ENCODE results near the gene RAPGEF2. TPM values are rescaled to one million over a fixed set of nuclear protein-coding genes. Genes with fewer than 3 reads are reported as not detected.

Gene RAPGEF2
- total and polyA plus RNA-seq, 9 of the 15 experiments (the other 6 are each of a cell fraction or from before 2014, with no cell fraction given), result 3.1 to 32.6 (median 23.1) TPM

- Histone ChIP-seq H3K27me3 (ENCODE audit: control insufficient read depth in 2 of 2, insufficient read depth in 2 of 2, low read length in 2 of 2) (no peaks in the 10 kb centered on the region), H4K20me1 (replicated peaks; ENCODE audit: control insufficient read depth, insufficient read depth, low read length) (no peaks in the 10 kb centered on the region), H3K27ac (ENCODE audit: extremely low read depth, low read depth, low read length) (no peak overlapping the region), H3K4me1 (replicated peaks in 1 of 2; ENCODE audit: control insufficient read depth in 2 of 2, insufficient read depth in 2 of 2, low read length in 2 of 2) (peaks cover 4 to 7% of the 10 kb centered on the region in 2 experiments; a peak in 3 of 5 replicates), H2AFZ (ENCODE audit: low read depth, low read length) (no peak overlapping the region), H3K4me2 (ENCODE audit: insufficient read depth, low read length) (no peak overlapping the region), H3K4me3 (no peak overlapping the region), H3K9me3 (replicated peaks; ENCODE audit: control insufficient read depth, insufficient read depth, low read depth, low read length) (no peaks in the 10 kb centered on the region), H3K79me2 (ENCODE audit: control insufficient read depth, insufficient read depth, low read length) (peaks cover 46% of the 10 kb centered on the region), H3K9ac (ENCODE audit: insufficient read depth in 1 of 2, low read depth in 2 of 2, low read length in 2 of 2) (no peak overlapping the region), H3K9me1 (ENCODE audit: control insufficient read depth, insufficient read depth, low read length) (no peaks in the 10 kb centered on the region), H3K36me3 (ENCODE audit: control insufficient read depth, insufficient read depth, low read length) (no peaks in the 10 kb centered on the region)
- BruUV-seq (replicated peaks), result no TSS peak
- CTCF ChIA-PET (ENCODE audit: low intra/inter-chr PET ratio), result no interaction called here
- FAIRE-seq (no peak), ATAC-seq (no peak), DNase-seq (ENCODE audit: extremely low read depth in 1 of 4, low spot score in 3 of 4) (no peak)
- 51% methylated on average over 2 of the region's 2 CpGs for WGBS (ENCODE audit: insufficient coverage, low coverage, missing lambda C conversion rate)
- intact Hi-C loops (cut with micrococcal nuclease), result no loop called here
- in situ Hi-C loops (cut with MboI), result no loop called here
- no peak for TF ChIP-seq MLX (CRISPR knock-in tag; conservative IDR thresholded peaks at IDR 0.05)
- POLR2A ChIA-PET, result interaction anchor here (0.6 to 0.8 kb wide), 4 partner anchors 13 to 366 kb away, joined by 3 to 6 read pairs (median 4); no protein-coding TSS in a partner anchor
These were observed 14.7 kb downstream of the RAPGEF2 start for GRCh38 chr4:159117564-159117963.

GRCh38 chr4:159117968-159118367 is 15.1 kb downstream of the RAPGEF2 start:
- peak; percentile 85 for ATAC-seq
- H3K9ac ChIP-seq (ENCODE audit: insufficient read depth in 1 of 2, low read depth in 2 of 2, low read length in 2 of 2), result no peak overlapping the region
- peaks cover 45% of the 10 kb centered on the region for H3K79me2 ChIP-seq (ENCODE audit: control insufficient read depth, insufficient read depth, low read length)
- H3K27ac ChIP-seq (ENCODE audit: extremely low read depth, low read depth, low read length), result no peak overlapping the region
- 40% methylated on average over 2 of the region's 2 CpGs for WGBS (ENCODE audit: insufficient coverage, low coverage, missing lambda C conversion rate)
- H3K4me3 ChIP-seq, result no peak overlapping the region
- no peaks in the 10 kb centered on the region for H3K27me3 ChIP-seq (ENCODE audit: control insufficient read depth in 2 of 2, insufficient read depth in 2 of 2, low read length in 2 of 2)
- no peaks in the 10 kb centered on the region for H3K36me3 ChIP-seq (ENCODE audit: control insufficient read depth, insufficient read depth, low read length)
- H4K20me1 ChIP-seq (replicated peaks; ENCODE audit: control insufficient read depth, insufficient read depth, low read length), result no peaks in the 10 kb centered on the region
- ChIA-PET CTCF (ENCODE audit: low intra/inter-chr PET ratio) (no interaction called here), POLR2A (interaction anchor here (0.6 to 0.8 kb wide), 5 partner anchors 11 to 365 kb away, joined by 3 to 6 read pairs (median 4); no protein-coding TSS in a partner anchor)
- FAIRE-seq, result no peak
- H3K9me3 ChIP-seq (replicated peaks; ENCODE audit: control insufficient read depth, insufficient read depth, low read depth, low read length), result no peaks in the 10 kb centered on the region
- DNase-seq (ENCODE audit: extremely low read depth in 1 of 4, low spot score in 3 of 4), result no peak
- H3K4me1 ChIP-seq (replicated peaks in 1 of 2; ENCODE audit: control insufficient read depth in 2 of 2, insufficient read depth in 2 of 2, low read length in 2 of 2), result peaks cover 4 to 7% of the 10 kb centered on the region in 2 experiments; a peak in 3 of 5 replicates
- in situ Hi-C loops (cut with MboI) (no loop called here), intact Hi-C loops (cut with micrococcal nuclease) (no loop called here)
- no peak overlapping the region for H3K4me2 ChIP-seq (ENCODE audit: insufficient read depth, low read length)
- no TSS peak for BruUV-seq (replicated peaks)
- no peaks in the 10 kb centered on the region for H3K9me1 ChIP-seq (ENCODE audit: control insufficient read depth, insufficient read depth, low read length)
- no peak overlapping the region for H2AFZ ChIP-seq (ENCODE audit: low read depth, low read length)
- 0 out of 4 replicates have a peak, but pooled peaks of 1 of the 2 experiments have one; percentile 22 for TF ChIP-seq MNT (conservative IDR thresholded peaks at IDR 0.05)
- no peak for TF ChIP-seq GABPA (tag; conservative IDR thresholded peaks at IDR 0.05; ENCODE audit: low read depth)
- no peak for TF ChIP-seq GTF2E2 (tag; IDR thresholded peaks at IDR 0.05)
- TF ChIP-seq PREB (CRISPR knock-in tag; IDR thresholded peaks at IDR 0.05), result no peak
- no peak for TF ChIP-seq CHD2 (IDR thresholded peaks at IDR 0.05; ENCODE audit: low read depth, low read length)
- TF ChIP-seq SP2 (IDR thresholded peaks at IDR 0.05; ENCODE audit: extremely low read depth, low read depth, low read length, poor library complexity, severe bottlenecking), result no peak
- no peak for TF ChIP-seq BRD4 (IDR thresholded peaks at IDR 0.05)
- TF ChIP-seq KDM5B (IDR thresholded peaks at IDR 0.05; ENCODE audit: insufficient replicate concordance, low read depth, low read length), result no peak
- TF ChIP-seq PTTG1 (tag; IDR thresholded peaks at IDR 0.05; ENCODE audit: low read depth), result no peak
- no peak for TF ChIP-seq LCOR (CRISPR knock-in tag; IDR thresholded peaks at IDR 0.05)
- no peak for TF ChIP-seq NCOA2 (IDR thresholded peaks at IDR 0.05; ENCODE audit: partially characterized antibody in 2 of 2)
